ENCODE data around the gene RAVER1. TPM values are rescaled to one million over a fixed set of nuclear protein-coding genes. Genes with fewer than 3 reads are reported as not detected.

RAVER1 gene
- total and polyA plus RNA-seq, 9 of the 15 experiments (the other 6 are each of a cell fraction or from before 2014, with no cell fraction given) = 0.06 to 113 (median 7.0) TPM

GRCh38 chr19:10269333-10270179 lies 63.8 kb downstream of the RAVER1 start (continued):
- TF ChIP-seq CUX1 (CRISPR knock-in tag; IDR thresholded peaks at IDR 0.05) = no peak
- TF ChIP-seq ATF6 (CRISPR knock-in tag; IDR thresholded peaks at IDR 0.05) = no peak
- TF ChIP-seq ZNF140 (CRISPR knock-in tag; IDR thresholded peaks at IDR 0.05) = no peak
- no peak for TF ChIP-seq CEBPZ (IDR thresholded peaks at IDR 0.05; ENCODE audit: borderline replicate concordance, low read depth, low read length)
- TF ChIP-seq TRIM24 (IDR thresholded peaks at IDR 0.05) = no peak
- TF ChIP-seq KAT8 (IDR thresholded peaks at IDR 0.05; ENCODE audit: low read depth) = no peak

Data from K562 (cell line).